Measurements from ENCODE around the gene PARP4. TPM values are rescaled to one million over a fixed set of nuclear protein-coding genes. Genes with fewer than 3 reads are reported as not detected.
A peak's percentile ranks its signal among the peaks of the same experiment; 100 is the strongest.
"Not testable (repeated sequence)": the region's sequence is repeated elsewhere in the genome, so short reads cannot be mapped to it uniquely, and the experiment has no call there.

PARP4 gene
- total RNA-seq, 1 donor from 2014 or later, result 58.8 TPM

GRCh38 chr13:24527266-24527775, 14.7 kb upstream of the PARP4 start:
- no peak for DNase-seq (ENCODE audit: low spot score)
- Mint-ChIP-seq H3K27ac (no peak overlapping the region), H3K4me1 (ENCODE audit: low read depth) (no peaks in the 10 kb centered on the region), H3K27me3 (ENCODE audit: low read depth) (peaks cover 31% of the 10 kb centered on the region), H3K36me3 (ENCODE audit: low read depth) (no peaks in the 10 kb centered on the region), H3K4me3 (ENCODE audit: low read depth) (no peak overlapping the region), H3K9me3 (no peaks in the 10 kb centered on the region)
- intact Hi-C loops (cut with micrococcal nuclease), result no loop called here

DNA sequence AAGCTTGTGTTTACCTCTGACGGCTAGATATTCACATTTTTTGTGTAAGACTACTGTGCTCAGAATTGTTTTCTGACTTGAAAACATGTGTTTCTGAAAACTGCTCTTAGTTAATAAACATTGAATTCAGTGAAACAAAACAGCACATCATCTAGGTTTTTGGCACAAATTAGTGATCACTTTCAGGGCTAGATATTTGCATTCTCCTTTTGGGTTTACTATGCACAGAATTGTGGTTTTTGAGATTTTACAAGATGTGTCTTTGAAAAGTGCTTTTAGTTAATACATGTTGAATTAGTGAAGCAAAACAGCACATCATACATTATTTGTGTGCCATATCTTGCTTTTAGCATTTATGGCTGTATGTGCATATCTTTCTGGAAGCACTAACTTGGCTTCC, 8.2 kb upstream of the PARP4 start:
- Mint-ChIP-seq H3K4me3 (ENCODE audit: low read depth) (no peak overlapping the region), H3K4me1 (ENCODE audit: low read depth) (no peaks in the 10 kb centered on the region), H3K36me3 (ENCODE audit: low read depth) (no peaks in the 10 kb centered on the region), H3K27me3 (ENCODE audit: low read depth) (no peaks in the 10 kb centered on the region), H3K27ac (no peak overlapping the region), H3K9me3 (no peaks in the 10 kb centered on the region)
- intact Hi-C loops (cut with micrococcal nuclease), result no loop called here
- no peak for DNase-seq (ENCODE audit: low spot score)

DNA sequence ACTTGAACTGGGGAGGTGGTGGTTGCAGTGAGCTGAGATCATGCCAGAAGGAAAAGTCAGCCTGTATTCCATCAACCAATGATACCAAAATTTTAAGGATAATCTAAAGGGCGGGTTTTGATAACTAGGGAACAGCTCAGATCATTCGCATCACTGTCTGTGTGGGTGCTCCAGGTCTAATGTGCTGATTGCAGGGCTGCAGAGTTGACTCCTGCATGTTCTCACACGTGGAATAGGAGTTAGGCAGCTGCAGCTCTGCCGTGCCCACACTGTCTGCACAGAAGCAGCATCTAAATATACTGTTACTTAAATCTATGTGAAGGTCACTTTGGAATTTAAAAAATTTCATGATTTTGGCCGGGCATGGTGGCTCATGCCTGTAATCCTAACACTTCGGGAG, 4.3 kb upstream of the PARP4 start:
- no peak overlapping the region for H3K4me3 Mint-ChIP-seq (ENCODE audit: low read depth)
- H3K36me3 Mint-ChIP-seq (ENCODE audit: low read depth), result no peaks in the 10 kb centered on the region
- intact Hi-C loops (cut with micrococcal nuclease), result loop anchor here (10.0 kb wide), 2 partner anchors 48 to 552 kb away; no protein-coding TSS in a partner anchor

GRCh38 chr13:24512908-24513213, 283 bp upstream of the PARP4 start:
- peak overlapping the region; percentile 85 for H3K4me3 Mint-ChIP-seq (ENCODE audit: low read depth)
- H3K4me1 Mint-ChIP-seq (ENCODE audit: low read depth), result peaks cover 23% of the 10 kb centered on the region
- intact Hi-C loops (cut with micrococcal nuclease), result loop anchor here (5.0 to 10.0 kb wide), 6 partner anchors 52 to 548 kb away; partner anchors contain the start of gene ATP12A

More for the DNA sequence above, 4.3 kb upstream of the PARP4 start:
- peaks cover 8% of the 10 kb centered on the region for H3K27me3 Mint-ChIP-seq (ENCODE audit: low read depth)
- peaks cover 9% of the 10 kb centered on the region for H3K4me1 Mint-ChIP-seq (ENCODE audit: low read depth)
- DNase-seq (ENCODE audit: low spot score), result no peak
- H3K27ac Mint-ChIP-seq, result no peak overlapping the region
- no peaks in the 10 kb centered on the region for H3K9me3 Mint-ChIP-seq

GRCh38 chr13:24511816-24512196, 772 bp downstream of the PARP4 start:
- peak overlapping the region; percentile 97 for H3K27ac Mint-ChIP-seq
- peaks cover 27% of the 10 kb centered on the region for H3K36me3 Mint-ChIP-seq (ENCODE audit: low read depth)
- peak overlapping the region; percentile 85 for H3K4me3 Mint-ChIP-seq (ENCODE audit: low read depth)
- H3K9me3 Mint-ChIP-seq, result no peaks in the 10 kb centered on the region
- peaks cover 23% of the 10 kb centered on the region for H3K4me1 Mint-ChIP-seq (ENCODE audit: low read depth)
- intact Hi-C loops (cut with micrococcal nuclease), result loop anchor here (2.0 to 10.0 kb wide), 9 partner anchors 53 to 547 kb away; partner anchors contain the start of gene ATP12A
- DNase-seq (ENCODE audit: low spot score), result no peak
- H3K27me3 Mint-ChIP-seq (ENCODE audit: low read depth), result peaks cover 8% of the 10 kb centered on the region

More at GRCh38 chr13:24512908-24513213, 283 bp upstream of the PARP4 start:
- Mint-ChIP-seq H3K9me3 (no peaks in the 10 kb centered on the region), H3K27me3 (ENCODE audit: low read depth) (peaks cover 8% of the 10 kb centered on the region), H3K27ac (peak overlapping the region; percentile 97), H3K36me3 (ENCODE audit: low read depth) (peaks cover 20% of the 10 kb centered on the region)
- DNase-seq (ENCODE audit: low spot score), result no peak

DNA sequence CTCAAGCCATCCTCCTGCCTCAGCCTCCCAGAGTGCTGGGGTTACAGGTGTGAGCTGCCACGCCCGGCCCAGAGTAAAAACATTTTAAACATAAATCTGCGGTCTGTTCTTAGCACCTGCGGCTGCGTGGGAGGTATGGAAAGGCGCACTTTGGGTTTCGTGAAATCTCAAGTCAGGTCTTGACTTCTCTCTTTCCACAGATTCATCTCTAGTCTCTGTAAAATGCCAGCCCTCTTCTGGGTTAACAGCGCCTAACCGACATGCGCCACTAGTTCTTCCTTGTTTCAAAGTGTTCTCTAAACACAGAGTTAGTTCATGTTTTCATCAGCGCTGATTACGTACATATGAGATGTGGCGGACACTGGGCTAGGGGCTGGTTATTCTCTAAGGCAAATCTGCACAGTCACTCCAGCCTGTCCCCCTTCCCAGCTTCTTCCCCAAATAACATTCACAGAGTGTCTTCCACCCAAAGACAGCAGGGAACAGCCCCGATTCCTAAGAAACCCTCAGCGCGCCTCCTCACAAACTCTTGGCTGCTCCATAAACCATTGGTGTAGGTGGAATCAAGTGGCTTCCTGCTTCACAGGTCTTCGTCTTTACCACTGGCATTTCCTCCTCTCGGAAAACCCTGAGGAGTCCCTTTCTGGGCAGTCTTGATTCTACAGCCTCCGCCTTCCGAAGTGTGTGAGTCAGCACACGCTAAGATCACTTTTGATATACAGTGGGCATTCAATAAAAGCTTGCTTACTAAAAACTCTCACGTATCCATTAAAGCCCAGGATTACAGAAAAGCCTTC, 1.4 kb downstream of the PARP4 start:
- Mint-ChIP-seq H3K9me3 (no peaks in the 10 kb centered on the region), H3K36me3 (ENCODE audit: low read depth) (peaks cover 32% of the 10 kb centered on the region), H3K4me3 (ENCODE audit: low read depth) (peak overlapping the region; percentile 85), H3K27ac (peak overlapping the region; percentile 97), H3K27me3 (ENCODE audit: low read depth) (peaks cover 8% of the 10 kb centered on the region), H3K4me1 (ENCODE audit: low read depth) (peaks cover 23% of the 10 kb centered on the region)
- DNase-seq (ENCODE audit: low spot score), result peak; percentile 18
- intact Hi-C loops (cut with micrococcal nuclease), result loop anchor here (2.0 to 10.0 kb wide), 9 partner anchors 52 to 546 kb away; partner anchors contain the start of gene ATP12A

GRCh38 chr13:24506698-24507335, 5.8 kb downstream of the PARP4 start:
- Mint-ChIP-seq H3K4me1 (ENCODE audit: low read depth) (peaks cover 20% of the 10 kb centered on the region), H3K9me3 (no peaks in the 10 kb centered on the region), H3K36me3 (ENCODE audit: low read depth) (peaks cover 52% of the 10 kb centered on the region), H3K27ac (no peak overlapping the region), H3K4me3 (ENCODE audit: low read depth) (no peak overlapping the region), H3K27me3 (ENCODE audit: low read depth) (no peaks in the 10 kb centered on the region)
- intact Hi-C loops (cut with micrococcal nuclease), result no loop called here
- no peak for DNase-seq (ENCODE audit: low spot score)

GRCh38 chr13:24506283-24506682, 6.3 kb downstream of the PARP4 start:
- H3K4me3 Mint-ChIP-seq (ENCODE audit: low read depth); DNase-seq (ENCODE audit: low spot score); H3K27me3 Mint-ChIP-seq (ENCODE audit: low read depth); H3K9me3 Mint-ChIP-seq; intact Hi-C loops (cut with micrococcal nuclease); H3K27ac Mint-ChIP-seq: not testable (repeated sequence)
- Mint-ChIP-seq H3K36me3 (ENCODE audit: low read depth) (peaks cover 55% of the 10 kb centered on the region), H3K4me1 (ENCODE audit: low read depth) (peaks cover 16% of the 10 kb centered on the region)

- H3K4me3 Mint-ChIP-seq (ENCODE audit: low read depth), result no peak overlapping the region
- H3K9me3 Mint-ChIP-seq, result no peaks in the 10 kb centered on the region
- intact Hi-C loops (cut with micrococcal nuclease), result no loop called here
- DNase-seq (ENCODE audit: low spot score), result no peak
- peaks cover 13% of the 10 kb centered on the region for H3K4me1 Mint-ChIP-seq (ENCODE audit: low read depth)
- H3K27me3 Mint-ChIP-seq (ENCODE audit: low read depth), result no peaks in the 10 kb centered on the region
- H3K36me3 Mint-ChIP-seq (ENCODE audit: low read depth), result peaks cover 56% of the 10 kb centered on the region
- no peak overlapping the region for H3K27ac Mint-ChIP-seq
Measured at GRCh38 chr13:24505756-24506155, 6.8 kb downstream of the PARP4 start.

- intact Hi-C loops (cut with micrococcal nuclease), result no loop called here
- peaks cover 12% of the 10 kb centered on the region for H3K4me1 Mint-ChIP-seq (ENCODE audit: low read depth)
- H3K27me3 Mint-ChIP-seq (ENCODE audit: low read depth), result no peaks in the 10 kb centered on the region
Measured at GRCh38 chr13:24505256-24505655, 7.3 kb downstream of the PARP4 start.

GRCh38 chr13:24503379-24503696, 9.2 kb downstream of the PARP4 start:
- H3K4me1 Mint-ChIP-seq (ENCODE audit: low read depth), result peaks cover 10% of the 10 kb centered on the region
- H3K9me3 Mint-ChIP-seq, result no peaks in the 10 kb centered on the region
- no peak overlapping the region for H3K4me3 Mint-ChIP-seq (ENCODE audit: low read depth)
- H3K27me3 Mint-ChIP-seq (ENCODE audit: low read depth), result no peaks in the 10 kb centered on the region
- peaks cover 55% of the 10 kb centered on the region for H3K36me3 Mint-ChIP-seq (ENCODE audit: low read depth)
- DNase-seq (ENCODE audit: low spot score), result no peak
- intact Hi-C loops (cut with micrococcal nuclease), result no loop called here
- no peak overlapping the region for H3K27ac Mint-ChIP-seq

More at GRCh38 chr13:24505256-24505655, 7.3 kb downstream of the PARP4 start:
- H3K36me3 Mint-ChIP-seq (ENCODE audit: low read depth), result peaks cover 57% of the 10 kb centered on the region
- H3K9me3 Mint-ChIP-seq, result no peaks in the 10 kb centered on the region
- DNase-seq (ENCODE audit: low spot score), result no peak
- H3K27ac Mint-ChIP-seq, result no peak overlapping the region
- no peak overlapping the region for H3K4me3 Mint-ChIP-seq (ENCODE audit: low read depth)

DNA sequence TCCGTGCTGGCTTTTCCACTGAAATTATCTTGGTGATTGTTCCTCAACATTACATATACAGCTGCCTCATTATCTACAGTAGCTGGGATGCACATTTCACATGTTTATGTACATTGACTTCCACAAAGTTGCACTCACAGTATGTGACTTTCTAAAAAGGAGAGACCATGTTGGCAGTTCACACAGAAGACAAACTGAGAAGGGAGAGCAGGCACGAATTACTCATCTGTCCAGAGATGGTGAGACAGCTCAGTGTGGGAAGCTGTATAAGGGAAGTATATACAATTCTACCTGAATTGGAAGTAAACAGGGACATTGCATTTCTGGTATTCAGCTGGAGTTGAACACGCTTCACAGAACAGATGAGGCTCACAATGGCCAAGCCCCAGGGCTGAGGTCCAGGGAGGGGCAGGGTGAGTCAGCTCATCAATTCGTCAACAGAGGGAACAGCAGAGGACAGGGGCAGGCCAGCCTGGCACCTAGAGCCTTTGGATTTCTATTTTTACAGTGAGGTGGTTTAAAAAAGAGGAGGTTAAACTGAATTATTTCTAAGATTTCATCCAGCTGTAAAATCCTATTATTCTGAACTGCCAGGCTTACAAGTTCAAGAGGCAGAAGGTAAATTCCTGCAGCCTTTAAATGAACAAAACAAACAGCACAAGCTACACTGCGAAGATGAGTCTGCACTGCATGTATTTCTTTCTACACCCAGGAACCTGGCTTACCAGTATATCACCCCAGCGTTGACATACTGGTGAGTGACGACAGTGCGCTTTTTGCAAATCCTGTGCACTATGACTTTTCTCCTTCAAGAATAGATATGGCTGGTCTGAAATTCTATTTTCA, 9.8 kb downstream of the PARP4 start:
- Mint-ChIP-seq H3K4me3 (ENCODE audit: low read depth) (no peak overlapping the region), H3K27me3 (ENCODE audit: low read depth) (no peaks in the 10 kb centered on the region), H3K36me3 (ENCODE audit: low read depth) (peaks cover 53% of the 10 kb centered on the region), H3K4me1 (ENCODE audit: low read depth) (peaks cover 10% of the 10 kb centered on the region), H3K9me3 (no peaks in the 10 kb centered on the region), H3K27ac (peak overlapping the region; percentile 25)
- intact Hi-C loops (cut with micrococcal nuclease), result no loop called here
- DNase-seq (ENCODE audit: low spot score), result no peak
